HG03558 (cell line): ENCODE data around the gene KCNJ4.

ENCODE experiments used
- ATAC-seq: cut with Tn5 transposase; IDR thresholded peaks from one replicate; pipeline ENCODE4 v1.9.1; 2021; ENCODE audit warnings: moderate number of reproducible peaks; ENCODE audit not compliant: unreplicated experiment; ENCODE audit errors: extremely low read depth

Gene KCNJ4

GRCh38 chr22:38435965-38436364, 19.0 kb downstream of the KCNJ4 start:
- ATAC-seq = no peak

- ATAC-seq = no peak
Measured at GRCh38 chr22:38435010-38435409, 20.0 kb downstream of the KCNJ4 start.

GRCh38 chr22:38433871-38434270, 21.1 kb downstream of the KCNJ4 start:
- ATAC-seq = no peak

DNA sequence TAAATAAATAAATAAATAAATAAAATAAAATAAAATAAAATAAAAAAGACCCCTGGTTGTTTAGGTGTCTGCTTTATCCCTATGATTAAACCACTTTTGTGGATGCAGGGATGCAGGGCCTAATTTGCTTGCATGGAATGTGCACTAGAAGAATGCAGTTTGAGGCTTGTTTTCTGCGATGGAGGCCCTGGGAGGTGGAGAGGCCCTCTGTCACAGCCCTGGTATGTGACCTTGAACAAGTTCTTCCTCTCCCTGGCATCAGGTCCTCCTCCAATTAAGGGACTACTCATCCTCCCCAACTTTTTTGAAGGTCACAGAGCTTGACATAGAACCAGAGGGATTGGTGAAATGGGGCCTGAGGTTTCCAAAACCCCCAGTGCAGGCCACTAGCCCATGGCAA, 22.7 kb downstream of the KCNJ4 start:
- ATAC-seq = no peak

DNA sequence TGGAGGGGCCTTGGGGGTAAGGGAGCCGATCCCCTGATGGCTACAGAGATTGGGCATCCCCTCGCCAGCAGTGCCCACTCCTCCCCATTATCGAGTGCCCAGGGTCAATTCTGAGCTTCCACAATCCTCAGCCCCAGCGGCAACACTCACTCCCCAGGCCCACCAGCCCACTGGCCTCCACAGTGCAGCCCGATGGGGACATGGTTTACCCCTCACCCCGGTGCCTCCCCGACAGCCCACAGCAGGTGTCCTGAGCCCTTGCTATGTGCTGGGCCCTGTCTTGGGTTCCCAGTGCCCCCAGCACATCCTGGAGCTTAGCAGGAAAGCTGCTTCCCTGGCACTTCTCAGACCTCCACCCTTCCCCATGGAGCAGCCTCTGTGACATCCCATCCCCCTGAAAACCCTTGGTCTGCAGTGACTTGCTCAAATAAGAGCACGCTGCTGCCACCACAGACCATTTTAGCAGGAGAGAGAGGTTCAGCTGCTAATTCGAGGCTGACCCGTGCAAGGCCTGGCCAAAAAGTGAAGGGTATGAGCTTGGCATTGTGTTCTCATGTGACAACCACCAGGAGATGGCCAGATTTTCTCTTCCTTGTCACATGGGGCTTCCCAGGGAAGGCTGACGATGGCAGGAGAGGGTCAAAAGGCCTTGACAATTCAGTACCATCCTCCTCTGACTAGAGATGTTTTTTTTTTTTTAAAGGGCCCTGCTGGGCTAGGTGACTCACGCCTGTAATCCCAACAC, 23.6 kb downstream of the KCNJ4 start:
- no peak for ATAC-seq

DNA sequence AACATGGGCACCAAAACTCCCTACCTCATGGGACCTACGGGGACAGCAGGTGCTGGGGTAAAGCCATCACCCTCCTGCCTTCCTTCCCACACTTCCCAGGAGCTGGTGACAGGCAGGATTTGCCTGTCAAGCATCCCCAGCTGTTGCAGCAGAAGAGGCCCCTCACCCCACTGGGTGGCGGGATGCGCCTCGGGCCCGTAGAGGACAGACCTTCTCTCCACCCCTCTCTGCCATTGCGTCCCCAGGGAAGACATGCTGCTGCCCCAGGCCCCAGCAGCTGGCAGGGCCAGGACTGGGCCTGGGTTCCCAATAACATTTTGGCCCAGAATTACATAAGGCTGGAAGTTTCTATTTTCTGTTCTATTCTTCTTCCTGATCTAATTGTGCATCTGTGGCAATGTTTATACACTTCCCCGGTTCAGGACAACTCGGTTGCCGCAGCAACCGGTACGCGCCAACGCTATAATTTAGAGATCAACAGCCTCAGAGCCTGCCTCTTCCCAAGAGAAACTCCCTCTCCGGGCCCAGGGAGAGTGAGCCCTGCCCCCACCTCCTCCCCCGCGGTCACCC, 25.4 kb downstream of the KCNJ4 start:
- ATAC-seq = no peak

DNA sequence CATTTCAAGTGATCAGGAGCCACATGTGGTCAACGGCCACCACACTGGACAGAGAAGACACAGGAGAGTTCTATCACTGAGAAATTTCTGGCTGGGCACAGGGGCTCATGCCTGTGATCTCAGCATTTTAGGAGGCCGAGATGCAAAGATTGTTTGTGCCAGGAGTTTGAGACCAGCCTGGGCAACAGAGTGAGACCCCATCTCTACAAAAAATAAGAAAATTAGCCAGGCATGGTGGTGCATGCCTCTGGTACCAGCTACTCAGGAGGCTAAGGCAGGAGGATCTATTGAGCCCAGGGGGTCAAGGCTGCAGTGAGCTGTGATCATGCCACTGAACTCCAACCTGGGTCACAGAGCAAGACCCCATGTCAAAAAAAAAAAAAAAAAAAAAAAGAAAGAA, 26.3 kb downstream of the KCNJ4 start:
- no peak for ATAC-seq

- ATAC-seq = no peak
Measured at GRCh38 chr22:38427940-38428339, 27.1 kb downstream of the KCNJ4 start.

DNA sequence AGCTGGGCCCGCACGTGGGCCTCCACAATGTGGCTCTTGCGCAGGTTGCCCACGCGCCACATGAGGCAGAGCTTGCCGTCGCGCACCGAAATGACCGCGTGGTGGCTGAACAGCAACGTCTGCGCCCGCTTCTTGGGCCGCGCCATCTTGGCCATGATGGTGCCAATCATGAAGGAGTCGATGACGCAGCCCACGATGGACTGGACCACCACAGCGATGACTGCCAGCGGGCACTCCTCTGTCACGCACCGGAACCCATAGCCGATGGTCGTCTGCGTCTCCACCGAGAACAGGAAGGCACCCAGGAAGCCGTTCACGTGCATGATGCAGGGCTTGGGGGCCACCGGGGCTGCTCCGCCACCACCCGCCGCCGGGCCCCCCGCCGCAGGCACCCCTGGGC, 27.5 kb downstream of the KCNJ4 start:
- no peak for ATAC-seq

DNA sequence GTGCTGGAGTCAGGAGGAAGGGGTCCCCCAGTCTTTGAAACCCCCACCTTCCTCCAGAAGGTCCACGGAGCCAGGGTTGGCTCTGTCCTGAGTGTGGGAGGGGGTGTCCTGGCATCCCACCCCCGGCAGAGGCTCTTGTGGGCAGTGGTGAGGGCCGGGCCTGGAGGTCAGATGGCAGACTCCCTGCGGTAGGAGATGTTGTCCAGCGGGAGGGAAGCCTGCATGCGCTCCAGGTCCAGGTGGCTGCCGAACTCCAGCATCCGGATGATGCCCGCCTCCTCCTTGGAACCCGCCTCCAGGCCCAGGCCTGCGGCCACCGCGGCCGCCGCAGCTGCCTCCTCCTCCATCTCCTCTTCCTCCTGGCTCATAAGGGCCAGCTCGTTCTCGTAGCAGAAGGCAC, 28.4 kb downstream of the KCNJ4 start:
- ATAC-seq = no peak

GRCh38 chr22:38424525-38425080, 30.4 kb downstream of the KCNJ4 start:
- ATAC-seq = no peak

DNA sequence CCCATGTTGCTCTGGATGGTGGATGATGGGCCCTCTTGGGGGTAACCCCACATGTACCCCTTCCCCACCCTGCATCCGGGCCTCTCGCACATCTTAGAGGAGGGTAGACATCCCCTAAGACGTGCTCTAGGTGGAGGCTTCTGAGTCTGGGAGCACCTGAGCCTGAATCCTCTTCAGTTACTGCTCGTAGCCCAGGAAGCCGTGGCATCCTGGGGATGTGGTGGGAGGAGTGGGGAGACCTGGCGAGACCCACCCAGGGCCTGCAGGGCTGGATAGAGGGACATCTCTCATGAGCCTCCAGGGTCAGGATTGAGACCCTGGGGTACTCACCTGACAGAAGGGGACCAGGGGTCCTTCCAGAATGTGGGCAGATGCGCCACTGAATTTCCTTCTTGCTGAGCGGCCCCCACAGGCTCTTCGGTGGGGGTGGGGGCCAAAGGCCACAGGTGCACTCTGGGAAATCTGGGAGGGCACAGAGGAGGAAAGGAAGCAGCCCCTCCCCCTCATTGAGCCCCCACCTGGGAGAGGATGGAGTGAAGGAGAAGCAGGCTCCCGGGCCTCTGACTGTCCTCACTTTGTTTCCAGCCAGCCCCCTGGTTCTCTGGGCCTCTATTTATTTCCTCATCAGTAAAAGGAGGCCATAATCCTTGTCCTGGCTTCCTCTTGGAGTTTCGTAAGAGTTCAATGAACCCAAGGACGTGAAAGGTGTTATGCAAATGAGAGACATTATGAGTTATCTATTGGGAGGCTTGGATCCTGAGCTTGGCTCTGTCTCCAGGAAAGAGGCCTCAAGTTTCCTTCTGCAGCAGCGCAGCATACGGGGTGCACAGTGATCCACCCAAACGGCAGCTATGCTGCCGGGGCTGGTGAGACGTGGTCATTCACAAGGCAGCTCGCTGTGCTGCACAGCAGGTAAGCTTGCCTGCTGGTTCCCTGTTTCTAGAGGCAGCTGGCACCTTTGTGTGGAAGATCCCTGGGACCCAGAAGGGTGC, 31.2 kb downstream of the KCNJ4 start:
- no peak for ATAC-seq

DNA sequence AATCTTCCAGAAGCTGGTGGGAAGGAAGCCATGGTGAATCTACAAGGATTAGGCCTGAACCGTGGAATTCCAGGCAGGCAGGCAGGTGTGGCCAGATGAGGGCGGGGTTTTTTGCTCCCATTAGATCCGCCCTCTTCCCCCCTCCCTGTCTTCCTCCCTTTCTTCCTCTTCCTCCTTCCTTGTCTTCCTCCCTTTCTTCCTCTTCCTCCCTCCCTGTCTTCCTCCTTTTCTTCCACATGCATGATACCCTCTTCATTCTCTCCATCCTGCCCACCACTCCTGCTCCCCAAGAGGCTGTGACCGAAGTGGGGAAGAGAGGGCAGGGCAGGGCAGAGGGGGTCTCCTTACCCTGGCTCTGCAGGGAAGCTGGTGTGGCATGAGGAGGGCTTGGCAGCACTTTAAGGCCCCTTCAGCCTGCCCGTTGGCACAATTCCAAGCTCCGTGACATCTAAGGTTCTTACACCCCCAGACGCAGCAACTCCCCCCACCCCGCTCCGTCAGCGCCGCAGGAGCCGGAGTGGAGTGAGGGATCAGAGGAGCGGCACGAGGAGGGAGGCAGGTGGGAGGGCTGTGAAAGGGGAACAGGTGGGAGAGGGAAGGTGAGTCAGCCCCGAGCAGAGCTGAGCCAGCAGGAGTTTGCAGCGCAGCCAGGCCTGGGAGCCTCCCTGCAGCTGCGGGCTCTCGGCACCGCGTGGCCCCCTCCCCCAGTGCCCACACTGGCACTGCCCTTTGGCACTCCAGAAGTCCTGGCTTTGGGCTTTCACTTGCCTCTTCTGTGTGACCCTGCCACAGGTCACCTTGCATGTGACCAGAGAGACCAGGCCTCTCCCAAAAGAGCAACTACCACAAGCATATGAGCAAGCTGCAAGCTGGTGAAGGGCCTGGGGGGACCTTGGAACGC, 32.1 kb downstream of the KCNJ4 start:
- ATAC-seq = no peak

GRCh38 chr22:38420734-38421133, 34.3 kb downstream of the KCNJ4 start:
- no peak for ATAC-seq

DNA sequence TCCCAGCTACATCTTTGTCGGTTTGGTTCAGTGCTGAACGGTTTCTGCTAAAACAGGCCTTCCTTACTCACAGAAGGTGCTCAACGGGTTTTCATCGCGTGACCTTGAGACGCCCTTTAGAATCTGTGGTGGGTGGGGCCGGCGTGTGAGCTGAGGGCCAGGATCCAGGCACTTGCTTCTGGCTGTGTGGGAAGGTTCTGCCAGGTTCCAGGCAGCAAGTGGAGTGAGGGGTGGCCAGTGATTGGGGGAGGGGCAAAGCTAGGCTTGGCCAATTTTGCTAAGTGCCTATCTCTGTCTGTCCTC, 35.2 kb downstream of the KCNJ4 start:
- ATAC-seq = no peak

DNA sequence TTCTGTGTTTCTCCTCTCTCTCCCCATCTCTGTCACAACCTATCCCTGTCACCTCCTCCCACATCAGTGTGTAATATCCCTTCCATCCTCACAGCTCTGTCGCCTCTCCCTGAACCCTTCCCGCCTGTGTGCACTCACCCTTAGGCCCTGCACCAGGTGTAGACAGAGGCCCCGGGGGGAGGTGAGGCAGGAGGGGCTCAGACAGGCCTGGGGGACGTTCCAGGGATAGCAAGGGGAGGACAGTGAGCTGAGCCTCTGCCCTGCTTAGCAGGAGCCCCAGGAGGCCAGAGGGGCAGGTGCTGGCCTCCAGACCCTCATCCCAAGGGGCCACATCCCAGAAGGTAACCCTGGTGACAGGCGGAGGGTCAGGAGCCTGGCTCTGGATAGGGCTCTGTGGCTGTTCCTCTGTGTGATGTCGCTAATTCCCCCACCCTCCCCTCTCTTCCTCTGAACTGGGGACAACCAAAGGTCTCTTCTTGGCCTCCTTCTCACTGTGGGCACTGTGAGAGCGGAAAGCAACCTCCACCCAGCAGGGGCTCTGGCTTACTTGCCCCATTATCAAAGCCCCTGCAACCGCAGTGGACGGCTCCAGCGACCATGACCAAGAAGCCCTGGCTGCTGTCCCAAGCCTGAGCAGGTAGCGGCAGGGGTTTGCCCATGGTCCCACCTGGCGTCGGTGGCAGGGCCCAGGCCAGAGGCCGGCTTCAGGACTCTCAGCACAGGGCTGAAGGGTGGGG, 35.7 kb downstream of the KCNJ4 start:
- ATAC-seq = no peak

DNA sequence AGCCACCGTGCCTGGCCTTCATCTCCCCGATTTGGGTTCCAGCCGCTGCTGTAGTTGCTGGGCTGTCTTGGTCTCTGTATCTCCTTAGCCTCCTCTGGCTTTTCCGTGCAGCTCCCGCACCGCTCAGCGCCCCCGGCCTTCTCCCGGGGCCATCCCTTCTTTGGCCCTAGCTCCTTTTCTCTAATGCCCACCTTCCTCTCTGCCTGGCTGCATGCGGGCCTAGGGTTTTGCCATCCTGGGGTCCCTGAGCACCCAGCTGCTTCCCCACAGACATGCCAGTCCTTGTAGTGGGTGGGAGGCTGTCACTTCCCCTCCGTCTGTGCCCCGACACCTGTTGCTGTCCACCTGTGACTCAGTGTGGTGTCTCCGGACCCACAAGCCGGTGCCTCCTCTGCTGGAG, 36.4 kb downstream of the KCNJ4 start:
- no peak for ATAC-seq

DNA sequence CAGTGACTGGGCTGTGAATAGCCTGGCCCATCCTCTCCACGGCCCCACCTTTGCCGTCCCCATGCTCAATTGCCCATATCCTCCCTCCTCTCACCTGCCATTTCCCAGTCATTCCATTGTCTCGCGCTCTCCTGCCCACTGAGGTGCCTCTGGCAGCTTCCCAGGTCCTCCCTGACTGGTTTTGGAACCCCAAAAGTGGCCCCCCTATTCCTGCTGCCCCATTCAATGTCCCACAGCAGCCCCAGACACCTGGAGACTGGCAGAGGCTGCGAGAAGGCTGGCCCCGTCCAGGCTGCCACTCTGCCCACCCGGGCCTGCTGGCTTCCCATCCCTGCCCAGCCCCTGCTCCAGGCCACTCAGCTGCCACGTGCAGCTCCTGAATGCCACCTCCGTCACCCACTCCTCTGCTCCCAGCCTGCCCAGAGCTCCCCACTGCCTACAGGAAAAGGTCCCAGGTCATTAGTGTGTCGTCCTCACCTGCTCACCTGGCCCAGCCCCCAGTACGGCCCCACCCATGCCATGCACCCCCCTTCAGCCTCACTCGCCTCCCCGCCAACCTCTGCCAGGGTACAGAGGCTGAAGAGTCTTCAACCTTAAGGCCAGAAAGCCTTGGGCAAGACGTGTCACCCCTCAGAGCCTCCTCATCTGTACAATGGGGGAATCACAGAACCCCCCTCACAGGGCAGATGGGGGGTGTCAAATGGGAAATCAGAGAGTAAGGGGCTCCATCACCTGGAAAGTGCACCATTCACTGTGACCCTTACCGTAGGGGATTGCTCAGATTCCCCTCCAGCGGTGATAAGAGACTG, 37.5 kb downstream of the KCNJ4 start:
- ATAC-seq = no peak
